ENCODE results near the gene GNG10. TPM values are rescaled to one million over a fixed set of nuclear protein-coding genes. Genes with fewer than 3 reads are reported as not detected.
"Not testable (repeated sequence)": the region's sequence is repeated elsewhere in the genome, so short reads cannot be mapped to it uniquely, and the experiment has no call there.

Gene GNG10
- 82.8 and 108 TPM in 2 replicates for total RNA-seq

GRCh38 chr9:111661150-111661801 lies at the start of gene GNG10:
Gene GNG10 (plus strand): TSS chr9:111661605. CDS start chr9:111661635, 30 bp downstream.
- peak; percentile 52 for DNase-seq (ENCODE audit: low read depth)

GRCh38 chr9:111613436-111614040 lies 47.9 kb upstream of the GNG10 start:
- DNase-seq (ENCODE audit: low read depth) = no peak
- TF ChIP-seq CTCF (IDR thresholded peaks at IDR 0.05; ENCODE audit: insufficient read depth, low read depth, low read length) = no peak

More at GRCh38 chr9:111661150-111661801, at the start of gene GNG10:
- TF ChIP-seq CTCF (IDR thresholded peaks at IDR 0.05; ENCODE audit: insufficient read depth, low read depth, low read length) = no peak
- H3K4me3 ChIP-seq (ENCODE audit: low read depth, low read length) = peak within 1 kb of the TSS; percentile 76

GRCh38 chr9:111615928-111616327 lies 45.5 kb upstream of the GNG10 start:
- no peak overlapping the region for H3K4me3 ChIP-seq (ENCODE audit: low read depth, low read length)
- no peak for TF ChIP-seq CTCF (IDR thresholded peaks at IDR 0.05; ENCODE audit: insufficient read depth, low read depth, low read length)
- no peak for DNase-seq (ENCODE audit: low read depth)

More at GRCh38 chr9:111613436-111614040, 47.9 kb upstream of the GNG10 start:
- no peak overlapping the region for H3K4me3 ChIP-seq (ENCODE audit: low read depth, low read length)

- H3K4me3 ChIP-seq (ENCODE audit: low read depth, low read length) = not testable (repeated sequence)
Observed at GRCh38 chr9:111617349-111617748, 44.1 kb upstream of the GNG10 start.

GRCh38 chr9:111621895-111622480 lies 39.4 kb upstream of the GNG10 start:
- TF ChIP-seq CTCF (IDR thresholded peaks at IDR 0.05; ENCODE audit: insufficient read depth, low read depth, low read length) = peak; percentile 100
- peak; percentile 70 for DNase-seq (ENCODE audit: low read depth)
- H3K4me3 ChIP-seq (ENCODE audit: low read depth, low read length) = no peak overlapping the region

More at GRCh38 chr9:111617349-111617748, 44.1 kb upstream of the GNG10 start:
- DNase-seq (ENCODE audit: low read depth) = not testable (repeated sequence)

GRCh38 chr9:111622626-111623025 lies 38.8 kb upstream of the GNG10 start:
- DNase-seq (ENCODE audit: low read depth) = peak; percentile 75
- no peak overlapping the region for H3K4me3 ChIP-seq (ENCODE audit: low read depth, low read length)

More at GRCh38 chr9:111622626-111623025, 38.8 kb upstream of the GNG10 start:
- no peak for TF ChIP-seq CTCF (IDR thresholded peaks at IDR 0.05; ENCODE audit: insufficient read depth, low read depth, low read length)
